HG02678 (cell line): Measurements from ENCODE around the gene SNRPD3.

Experiments used
- ATAC-seq: cut with Tn5 transposase; IDR thresholded peaks from one replicate; pipeline ENCODE4 v1.9.1; 2021; ENCODE audit warnings: mild to moderate bottlenecking, moderate library complexity; ENCODE audit not compliant: unreplicated experiment

SNRPD3 gene

DNA sequence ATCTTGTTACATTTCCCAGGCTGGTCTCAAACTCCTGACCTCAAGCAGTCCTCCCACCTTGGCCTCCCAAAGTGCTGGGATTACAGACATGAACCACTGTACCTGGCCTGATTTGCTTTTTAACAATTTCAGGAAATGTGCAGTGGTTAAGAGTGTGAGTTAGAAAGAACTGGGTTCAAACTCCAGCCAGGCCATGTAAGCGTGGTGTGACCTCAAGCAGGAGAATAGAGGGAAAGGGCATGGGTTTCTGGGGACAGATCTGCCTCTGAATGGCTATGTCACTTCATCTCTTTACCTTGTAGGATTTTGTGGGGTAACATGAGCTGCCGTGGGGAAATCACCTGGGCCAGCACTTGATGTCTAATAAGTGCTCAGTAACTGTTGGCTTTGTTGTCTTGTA, 9.3 kb downstream of the SNRPD3 start:
- no peak for ATAC-seq

DNA sequence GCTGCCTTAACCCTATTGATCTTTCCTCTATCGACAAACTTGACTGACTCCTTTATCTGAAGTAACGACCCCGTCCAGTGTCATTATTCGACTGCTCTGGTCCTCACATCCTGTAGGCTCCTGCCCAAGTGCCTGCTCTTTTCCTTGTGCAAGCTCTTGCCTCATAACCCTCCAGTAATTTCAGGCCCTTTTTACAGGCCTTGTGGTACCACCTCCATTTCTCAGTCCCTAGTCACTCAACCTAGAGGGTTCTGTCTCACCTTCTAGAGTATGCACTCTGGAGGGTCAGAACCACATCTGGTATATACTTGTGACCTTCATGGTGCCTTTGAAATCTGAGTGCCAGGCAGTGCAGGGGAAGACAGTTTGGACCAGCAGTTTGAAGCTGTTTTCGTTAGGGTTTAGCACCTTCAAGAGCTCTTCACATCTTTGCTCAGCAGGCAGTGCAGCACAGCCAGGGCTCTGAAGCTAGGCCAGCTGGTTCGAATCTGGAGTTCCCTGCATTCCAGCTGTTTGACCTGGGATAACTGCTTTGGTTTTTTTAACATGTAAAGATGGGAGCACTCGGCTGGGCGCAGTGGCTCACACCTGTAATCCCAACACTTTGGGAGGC, 11.2 kb downstream of the SNRPD3 start:
- ATAC-seq: no peak

DNA sequence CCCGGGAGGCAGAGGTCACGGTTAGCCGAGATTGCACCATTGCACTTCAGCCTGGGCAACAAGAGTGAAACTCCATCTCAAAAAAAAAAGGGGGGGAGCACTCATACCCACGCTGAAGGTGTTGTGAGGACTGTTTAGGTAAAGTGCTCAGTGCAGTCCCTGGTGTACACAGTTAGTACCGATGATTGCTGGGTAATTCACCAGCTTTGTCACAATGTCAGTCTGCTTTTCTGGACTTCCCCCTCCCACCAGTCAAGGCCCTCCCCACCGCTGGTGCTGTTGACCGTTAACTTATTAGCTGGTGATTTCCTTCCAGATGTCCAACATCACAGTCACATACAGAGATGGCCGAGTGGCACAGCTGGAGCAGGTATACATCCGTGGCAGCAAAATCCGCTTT, 11.9 kb downstream of the SNRPD3 start:
- ATAC-seq: peak; percentile 45

DNA sequence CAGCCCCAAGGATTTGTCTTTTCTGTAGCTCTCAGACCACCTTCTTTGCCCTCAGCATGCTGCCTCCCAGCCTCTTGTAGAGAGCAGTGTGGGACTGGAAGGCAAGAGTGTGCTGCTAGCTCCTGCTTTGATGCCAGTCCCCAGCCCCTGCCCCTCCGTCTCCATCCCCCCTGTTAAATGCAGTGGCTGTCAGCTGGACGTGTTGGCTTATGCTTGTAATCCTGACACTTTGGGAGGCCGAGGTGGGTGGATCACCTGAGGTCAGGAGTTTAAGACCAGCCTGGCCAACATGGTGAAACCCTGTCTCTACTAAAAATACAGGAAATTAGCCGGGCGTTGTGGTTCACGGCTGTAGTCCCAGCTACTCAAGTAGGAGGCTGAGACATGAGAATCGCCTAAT, 15.5 kb downstream of the SNRPD3 start:
- no peak for ATAC-seq

DNA sequence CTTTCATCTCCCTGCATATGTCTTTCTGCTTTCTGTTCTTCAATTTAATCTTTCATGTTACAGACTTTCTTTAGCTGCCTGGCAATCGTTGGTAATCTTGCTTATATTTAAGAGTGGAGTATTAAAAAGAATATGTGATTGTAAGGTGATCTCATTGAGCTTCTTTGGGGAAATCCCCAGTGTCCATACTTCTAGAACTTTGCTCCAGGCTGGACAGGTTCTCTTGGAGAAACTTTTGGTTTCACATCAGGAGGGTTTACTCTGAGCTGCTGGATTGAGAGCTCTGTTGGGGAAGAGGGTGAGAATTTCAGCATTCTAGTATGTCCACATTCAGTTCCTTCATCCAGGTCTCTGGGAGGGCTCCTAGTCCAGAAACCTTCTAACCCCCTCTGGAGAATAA, 21.0 kb downstream of the SNRPD3 start:
- no peak for ATAC-seq

DNA sequence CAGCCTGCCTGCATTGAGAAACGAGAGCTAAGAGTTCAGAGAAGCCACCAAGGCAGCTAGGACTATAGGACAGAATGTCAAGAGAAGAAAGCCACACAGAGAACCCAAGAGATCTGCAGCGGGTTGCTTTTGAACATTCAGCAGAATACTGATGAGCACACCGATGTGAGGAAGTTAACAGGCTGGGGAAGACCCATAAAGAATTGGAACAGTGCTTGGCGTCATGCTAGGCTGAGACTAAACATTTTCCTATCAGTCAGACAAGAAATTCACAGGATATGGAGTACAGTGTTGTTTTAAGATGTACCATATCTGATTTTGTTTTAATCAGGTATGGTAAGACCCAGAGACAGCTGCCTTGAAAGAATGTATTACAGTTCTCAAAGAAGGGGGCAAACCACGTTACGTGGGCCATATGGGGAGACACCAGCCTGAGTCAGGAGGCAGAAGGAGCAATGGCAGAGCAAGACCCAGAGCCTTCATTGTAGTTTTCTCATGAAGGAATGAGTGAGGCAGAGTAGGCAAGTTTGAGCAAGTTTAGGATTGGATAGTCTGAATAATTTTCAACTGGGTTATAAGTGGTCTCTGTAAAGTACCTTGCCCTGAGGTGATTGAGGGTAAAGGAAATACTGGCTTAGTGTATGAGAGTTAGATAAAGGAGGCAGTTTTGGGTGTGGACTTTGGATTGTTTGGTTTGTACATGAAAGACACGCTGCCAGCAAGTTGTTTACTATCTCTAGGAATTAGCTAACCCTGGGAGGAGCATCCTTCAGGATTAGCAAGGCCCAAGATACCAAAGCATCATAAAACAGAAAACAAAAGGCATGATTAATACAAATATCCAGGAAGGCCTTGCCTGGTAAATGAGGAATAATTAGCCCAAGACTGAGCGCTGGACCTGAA, 22.8 kb downstream of the SNRPD3 start:
- no peak for ATAC-seq

DNA sequence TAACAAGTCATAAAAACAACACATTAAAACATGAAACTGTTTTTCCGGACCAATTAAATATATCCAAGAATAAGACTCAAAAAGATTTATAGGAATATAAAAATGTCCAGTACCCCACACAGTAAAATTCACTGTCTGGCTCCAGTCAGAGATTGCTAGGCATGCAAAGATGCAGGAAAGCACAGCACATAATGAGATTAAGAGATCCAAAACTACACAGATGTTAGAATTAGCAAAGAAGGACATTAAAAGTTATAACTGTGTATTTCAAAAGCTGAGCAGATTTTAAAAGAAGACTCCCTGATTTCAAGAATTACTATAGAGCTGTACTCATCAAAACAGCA, 23.4 kb downstream of the SNRPD3 start:
- ATAC-seq: no peak

DNA sequence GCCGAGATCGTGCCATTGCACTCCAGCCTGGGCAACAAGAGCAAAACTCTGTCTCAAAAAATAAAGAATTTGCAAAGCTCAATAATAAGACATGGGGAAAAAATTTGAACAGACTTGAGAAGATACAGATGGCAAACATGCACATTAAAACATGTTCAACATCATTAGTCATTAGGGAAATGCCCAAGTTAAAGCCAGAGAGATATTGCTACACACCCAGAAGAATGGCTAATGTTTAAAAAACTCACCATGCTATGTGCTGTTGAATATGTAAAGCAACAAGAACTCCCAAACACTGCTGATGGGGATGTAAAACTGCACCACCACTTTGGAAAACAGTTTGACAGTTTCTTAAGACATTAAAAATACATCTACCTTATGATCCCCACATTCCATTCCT, 24.5 kb downstream of the SNRPD3 start:
- no peak for ATAC-seq

DNA sequence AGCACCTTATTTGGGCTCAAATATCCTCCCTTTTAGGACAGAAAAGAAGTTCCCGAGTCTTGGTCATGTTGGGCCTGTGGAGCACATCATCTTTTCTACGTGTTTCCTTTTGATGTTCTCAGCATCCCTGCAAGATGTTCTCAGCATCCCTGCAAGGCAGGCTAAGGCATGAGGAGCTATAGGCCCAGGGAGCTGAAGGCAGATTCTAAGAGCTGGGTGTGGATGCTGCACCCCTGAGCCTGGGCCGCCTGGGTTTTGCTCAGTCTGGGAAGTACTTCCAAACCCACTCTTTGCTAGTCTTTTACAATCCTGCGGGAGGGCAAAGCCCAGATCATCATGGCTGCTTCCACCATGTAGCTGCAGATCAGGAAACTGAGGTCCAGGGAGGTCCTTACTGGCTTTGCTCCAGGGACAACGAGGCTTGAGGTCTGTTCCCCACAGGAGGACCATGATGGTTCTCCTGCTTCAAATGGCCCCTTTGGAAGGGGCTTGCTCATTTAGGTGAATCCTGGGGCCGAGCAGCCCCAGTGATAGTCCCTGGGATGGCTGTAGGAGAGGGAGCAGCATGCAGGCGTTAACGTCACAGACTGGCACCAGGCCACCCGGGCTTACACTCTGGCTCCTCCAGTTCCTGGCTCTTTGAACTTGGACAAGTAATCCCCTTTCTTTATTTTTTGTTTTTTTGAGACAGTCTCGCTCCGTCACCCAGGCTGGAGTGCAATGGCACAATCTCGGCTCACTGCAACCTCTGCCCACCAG, 26.4 kb downstream of the SNRPD3 start:
- no peak for ATAC-seq

DNA sequence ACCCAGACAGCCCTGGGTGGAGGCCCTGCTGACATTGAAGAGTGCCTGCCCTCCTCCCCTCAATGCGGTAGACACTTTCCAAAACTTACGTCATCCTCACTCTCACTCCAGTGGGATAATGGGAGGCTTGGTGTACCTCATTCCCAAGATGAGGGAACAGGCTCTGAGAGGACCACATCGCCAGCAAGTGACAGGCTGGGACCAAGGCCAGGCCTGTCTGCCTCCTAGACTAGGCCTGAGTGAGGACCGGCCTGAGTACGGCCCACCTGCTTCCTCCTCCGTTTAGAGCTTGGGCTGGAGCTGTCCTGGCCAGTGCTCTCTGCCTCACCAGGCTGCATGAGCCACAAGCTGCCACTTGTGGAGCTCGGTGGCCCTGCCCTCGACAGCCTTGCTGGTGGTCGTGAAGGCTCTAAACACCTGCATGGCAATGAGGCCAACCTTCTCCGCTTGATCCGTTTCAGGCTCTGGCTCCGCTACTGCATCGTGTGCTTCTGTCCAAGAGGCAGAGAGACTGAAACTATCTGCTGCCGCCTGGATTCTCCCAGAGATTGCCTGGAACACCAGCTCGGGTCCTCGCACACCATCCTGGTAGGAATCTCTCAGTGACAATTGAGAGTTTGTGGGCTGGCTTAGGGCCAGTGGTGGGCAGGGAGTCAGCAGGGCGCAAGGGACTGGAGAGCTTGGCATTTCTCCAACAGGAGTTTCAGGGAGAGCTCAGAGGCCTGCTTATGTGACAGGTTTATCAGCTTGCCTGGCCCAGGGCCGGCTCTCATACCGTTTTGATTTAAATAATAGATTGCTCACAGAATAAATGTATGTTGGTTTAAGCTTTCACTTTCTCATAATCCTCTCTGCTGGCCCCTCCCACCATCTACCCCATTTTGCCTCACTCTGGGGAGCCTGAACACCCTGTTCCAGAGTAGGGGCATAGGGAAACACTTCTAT, 27.7 kb downstream of the SNRPD3 start:
- no peak for ATAC-seq

DNA sequence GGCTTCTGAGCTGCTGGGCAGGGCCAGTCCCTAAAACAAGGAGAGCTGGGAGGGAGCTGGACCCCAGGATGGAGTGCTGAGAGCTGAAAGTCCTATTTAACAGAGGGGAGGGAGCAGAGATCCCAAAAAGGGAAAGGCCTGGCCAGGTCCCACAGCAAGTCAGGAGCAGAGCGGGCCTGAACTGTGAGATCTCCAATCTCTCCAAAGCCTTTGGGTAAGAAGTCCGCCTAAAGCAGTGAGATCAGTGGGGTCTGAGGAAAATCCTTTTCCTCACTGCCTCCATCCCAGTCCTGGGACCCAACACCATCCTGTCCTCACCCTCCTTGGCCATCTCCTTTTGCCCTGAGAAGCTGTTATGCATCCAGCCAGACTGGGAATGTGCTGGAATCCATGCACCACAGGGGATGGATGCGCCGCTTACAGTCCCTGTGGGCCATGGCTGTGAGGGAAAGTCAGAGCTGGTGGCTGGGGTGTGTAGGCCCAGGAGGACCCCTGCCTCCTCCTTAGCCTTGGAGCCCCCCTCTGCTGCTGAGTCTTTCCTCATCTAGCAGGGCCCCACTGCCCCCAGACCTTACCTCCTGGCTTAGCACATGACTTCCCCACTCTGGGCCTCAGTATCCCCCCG, 28.5 kb downstream of the SNRPD3 start:
- ATAC-seq: no peak

DNA sequence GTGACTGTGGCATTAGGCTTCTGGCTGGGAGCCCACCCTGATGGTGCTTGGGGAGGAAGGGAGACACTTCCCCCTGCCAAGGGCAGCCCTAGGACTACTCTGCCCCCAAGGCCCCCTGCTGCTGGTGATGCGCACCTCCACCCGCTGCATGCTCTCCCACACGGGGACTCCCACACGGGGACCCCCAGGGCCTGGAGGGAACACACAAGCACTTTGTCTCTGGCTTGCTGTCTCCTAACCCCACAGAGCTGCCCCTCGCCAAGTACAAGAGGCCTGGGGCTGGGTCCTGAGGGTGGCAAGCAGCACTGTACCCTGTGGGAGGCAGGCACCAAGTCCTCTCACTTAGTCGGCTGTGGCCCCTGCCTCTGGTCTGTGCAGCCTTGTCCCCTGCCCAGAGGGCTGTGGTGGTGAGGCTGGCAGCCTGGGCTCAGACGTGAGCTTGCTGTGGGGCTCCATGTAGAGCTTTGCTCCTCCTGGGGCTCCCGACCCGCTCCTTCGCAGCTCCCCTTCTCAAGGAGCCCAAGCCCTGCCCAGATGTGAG, 29.1 kb downstream of the SNRPD3 start:
- no peak for ATAC-seq

DNA sequence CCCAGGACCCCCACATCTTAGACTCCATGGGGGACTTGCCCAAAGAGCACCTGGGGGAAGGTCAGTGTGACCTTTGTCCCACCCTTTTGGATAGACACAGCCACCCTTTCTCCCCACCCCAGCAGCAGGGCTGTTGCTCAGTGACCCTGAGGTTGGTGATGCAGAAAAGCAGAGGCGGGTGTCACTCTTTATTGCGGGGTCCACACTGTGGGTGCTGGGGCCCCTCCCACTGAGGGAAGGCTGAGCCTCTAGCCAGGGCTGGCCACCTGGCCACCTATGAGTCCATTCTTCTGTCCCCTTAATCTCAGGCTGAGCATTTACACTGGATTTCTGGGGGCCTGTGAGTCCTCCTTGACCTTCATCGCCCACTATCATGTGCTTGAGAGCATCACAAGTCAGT, 29.7 kb downstream of the SNRPD3 start:
- ATAC-seq: no peak

DNA sequence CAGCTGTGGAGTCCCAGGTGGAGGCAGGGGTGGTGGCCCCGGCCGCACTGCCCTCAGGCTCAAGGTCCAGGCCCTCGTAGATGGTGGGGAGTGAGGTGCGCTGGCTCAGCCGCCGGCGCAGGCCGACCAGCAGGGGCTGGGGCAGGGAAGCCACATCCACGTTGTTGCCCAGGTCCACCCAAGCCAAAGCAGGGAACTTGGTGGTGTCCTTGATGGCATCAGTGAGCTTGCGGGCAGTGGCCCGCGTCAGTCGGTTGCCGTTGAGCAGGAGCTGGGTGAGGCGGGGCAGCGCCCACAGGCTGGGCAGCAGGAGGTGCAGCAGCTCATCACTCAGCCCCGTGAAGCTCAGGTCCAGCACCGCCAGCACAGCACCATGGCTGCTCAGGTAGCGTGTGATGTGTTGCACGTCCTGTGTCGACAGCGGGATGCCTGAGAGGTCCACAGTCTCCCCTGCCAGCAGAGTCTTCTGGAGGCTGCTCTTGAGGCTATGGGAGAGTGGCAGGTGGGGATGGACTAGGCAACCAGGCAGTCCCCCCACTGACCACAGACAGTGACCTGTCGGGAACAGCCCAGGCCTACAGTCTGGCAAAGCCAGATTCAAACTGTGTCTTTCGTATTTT, 30.2 kb downstream of the SNRPD3 start:
- ATAC-seq: no peak

DNA sequence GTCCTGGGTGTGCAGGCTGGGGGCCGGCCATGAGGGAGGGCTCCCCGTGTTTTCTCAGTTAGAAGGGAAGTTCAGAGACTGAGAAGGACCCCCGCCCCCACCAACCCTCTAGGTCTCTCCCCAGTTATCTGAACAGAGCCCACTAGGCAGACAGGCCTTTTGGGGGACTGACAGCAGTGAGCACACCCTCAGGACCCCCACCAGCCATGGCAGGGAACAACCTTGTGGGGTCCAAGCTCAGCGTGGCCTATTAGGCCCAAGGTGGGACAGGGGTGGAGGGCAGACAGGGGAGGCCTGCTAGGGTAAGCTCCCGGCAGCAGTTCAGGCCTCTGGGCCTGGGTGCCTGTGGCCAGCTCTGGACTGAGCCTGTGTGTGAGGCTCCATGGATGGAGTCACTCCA, 31.5 kb downstream of the SNRPD3 start:
- no peak for ATAC-seq

DNA sequence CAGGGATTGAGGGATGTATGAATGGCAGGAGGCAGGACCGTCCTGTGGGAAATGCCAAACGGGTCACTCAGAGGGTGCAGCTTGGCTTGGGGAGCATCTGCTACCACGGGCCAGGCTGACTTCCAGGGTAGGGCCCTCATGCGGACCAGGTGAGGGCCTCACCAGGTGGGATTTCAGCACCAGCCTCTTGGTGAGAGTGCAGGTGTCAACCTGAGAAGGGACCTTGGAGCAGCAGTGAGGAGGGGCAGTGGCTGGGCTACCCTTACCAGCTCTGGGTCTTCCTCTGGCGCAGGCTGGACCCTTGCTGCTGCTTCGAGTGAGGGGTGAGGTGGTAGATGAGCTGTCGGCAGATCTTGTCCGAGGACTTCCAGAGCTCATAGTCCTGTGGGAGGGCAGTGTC, 32.1 kb downstream of the SNRPD3 start:
- ATAC-seq: no peak

DNA sequence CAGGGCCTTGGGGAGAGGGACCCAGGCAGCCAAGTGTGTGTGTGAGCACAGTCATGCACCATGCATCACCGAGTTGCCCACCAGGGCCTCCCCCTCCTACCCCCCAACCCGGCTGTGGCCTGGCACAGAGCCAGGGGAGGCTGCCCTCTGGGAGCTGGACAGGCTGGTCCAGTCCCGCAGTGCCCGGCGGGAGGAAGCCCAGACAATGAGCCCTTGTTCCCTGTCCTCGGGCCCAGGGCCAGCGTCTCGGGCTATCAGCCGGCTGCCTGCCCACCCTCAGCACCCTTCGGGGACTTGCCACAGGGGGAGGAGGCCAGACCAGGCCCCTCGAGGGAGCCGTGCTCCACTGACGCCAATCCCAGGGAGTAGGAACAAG, 32.6 kb downstream of the SNRPD3 start:
- no peak for ATAC-seq

DNA sequence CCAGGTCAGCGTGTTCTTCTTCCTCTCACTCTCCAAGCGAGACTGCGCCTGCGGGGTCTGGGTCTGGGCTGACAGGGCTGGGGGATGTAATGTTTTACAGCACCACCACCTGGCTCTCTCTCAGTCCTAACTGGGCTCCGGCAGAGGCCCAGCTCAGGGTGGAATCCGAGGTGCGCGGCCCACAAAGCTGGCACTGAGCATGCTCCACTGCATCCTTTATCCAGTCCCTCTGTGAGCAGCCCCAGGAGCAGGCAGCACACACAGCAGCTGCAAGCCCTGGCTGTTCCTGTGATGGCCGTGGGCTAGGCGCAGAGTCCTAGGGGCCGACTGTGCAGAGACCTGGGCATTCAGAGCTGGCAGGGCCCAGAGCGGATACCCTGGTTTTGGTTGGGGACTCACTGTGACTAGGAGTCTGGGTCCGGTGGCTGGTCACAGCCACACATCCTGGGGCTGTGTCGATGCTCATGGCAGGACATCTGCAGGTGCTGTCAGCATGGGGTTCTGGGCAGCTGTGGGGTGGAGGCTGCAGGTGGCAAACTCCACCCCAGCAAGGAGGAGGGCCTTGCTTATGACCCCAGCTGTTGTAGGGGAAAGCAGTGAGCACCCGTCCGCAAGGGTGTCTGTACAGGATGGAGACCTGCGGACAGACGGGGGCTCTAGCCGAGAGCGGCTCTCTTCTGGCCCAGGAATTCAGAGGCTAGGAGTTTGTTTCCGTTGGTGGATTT, 33.1 kb downstream of the SNRPD3 start:
- ATAC-seq: no peak

DNA sequence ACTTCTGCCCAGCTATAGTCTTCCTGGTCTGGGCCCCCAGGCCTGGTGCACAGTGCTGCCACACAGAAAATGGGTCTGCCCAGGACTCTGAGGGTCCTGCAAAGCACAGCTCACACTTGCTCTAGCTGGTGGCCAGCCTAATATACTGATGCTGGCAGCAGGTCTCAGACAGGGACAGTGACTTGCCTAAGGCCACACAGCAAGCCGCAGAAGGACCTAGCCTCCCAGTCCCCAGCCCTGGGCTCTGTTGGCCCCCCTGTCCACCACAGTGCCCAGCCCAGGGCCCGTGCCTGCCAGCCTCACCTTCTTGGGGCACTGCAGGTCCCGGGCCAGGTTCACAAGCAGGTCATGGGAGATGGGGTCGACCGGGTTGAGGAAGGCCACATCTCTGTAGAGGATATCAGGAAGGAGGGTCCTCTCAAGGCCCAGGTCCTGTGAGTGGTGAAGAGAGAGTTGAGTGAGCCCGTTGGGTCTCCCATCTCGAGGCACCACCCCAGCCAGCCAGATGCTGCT, 33.8 kb downstream of the SNRPD3 start:
- ATAC-seq: no peak
